ENCODE measurements around the gene PPIP5K1. TPM values are rescaled to one million over a fixed set of nuclear protein-coding genes. Genes with fewer than 3 reads are reported as not detected.
"Not testable (repeated sequence)": the region's sequence is repeated elsewhere in the genome, so short reads cannot be mapped to it uniquely, and the experiment has no call there.

Gene PPIP5K1
- 104 TPM for total RNA-seq

- DNase-seq (ENCODE audit: low spot score), result not testable (repeated sequence)
These were observed at the start of gene PPIP5K1 for GRCh38 chr15:43589778-43590466. PPIP5K1 (minus strand) TSS chr15:43590208; CDS start chr15:43584504, 5,704 bp downstream.

GRCh38 chr15:43638464-43639204 is 48.6 kb upstream of the PPIP5K1 start:
- not testable (repeated sequence) for DNase-seq (ENCODE audit: low spot score)

- not testable (repeated sequence) for DNase-seq (ENCODE audit: low spot score)
These were observed 36.9 kb upstream of the PPIP5K1 start for GRCh38 chr15:43626937-43627336.

- DNase-seq (ENCODE audit: low spot score), result no peak
These were observed 35.1 kb upstream of the PPIP5K1 start for GRCh38 chr15:43625106-43625505.

- not testable (repeated sequence) for DNase-seq (ENCODE audit: low spot score)
These were observed 32.2 kb upstream of the PPIP5K1 start for GRCh38 chr15:43622068-43622799.

- DNase-seq (ENCODE audit: low spot score), result not testable (repeated sequence)
These were observed 28.7 kb upstream of the PPIP5K1 start, which contains the start of gene STRC for GRCh38 chr15:43618700-43619099. STRC (minus strand) TSS chr15:43618800; CDS start chr15:43618722, 78 bp downstream.

GRCh38 chr15:43617750-43618149 is 27.7 kb upstream of the PPIP5K1 start:
- DNase-seq (ENCODE audit: low spot score), result not testable (repeated sequence)

GRCh38 chr15:43602233-43602632 is 12.2 kb upstream of the PPIP5K1 start:
- not testable (repeated sequence) for DNase-seq (ENCODE audit: low spot score)

- not testable (repeated sequence) for DNase-seq (ENCODE audit: low spot score)
These were observed 10.2 kb upstream of the PPIP5K1 start for GRCh38 chr15:43600200-43600599.

- not testable (repeated sequence) for DNase-seq (ENCODE audit: low spot score)
These were observed 9.1 kb upstream of the PPIP5K1 start for GRCh38 chr15:43599131-43599530.

- DNase-seq (ENCODE audit: low spot score), result not testable (repeated sequence)
These were observed 3.6 kb upstream of the PPIP5K1 start, which contains the start of gene CKMT1B for GRCh38 chr15:43593328-43594190. CKMT1B (plus strand) TSS chr15:43594027; CDS start chr15:43594219, 192 bp downstream.

- DNase-seq (ENCODE audit: low spot score), result not testable (repeated sequence)
These were observed 2.8 kb upstream of the PPIP5K1 start for GRCh38 chr15:43592841-43593240.

- not testable (repeated sequence) for DNase-seq (ENCODE audit: low spot score)
These were observed 15.4 kb downstream of the PPIP5K1 start for GRCh38 chr15:43574607-43575006.

- not testable (repeated sequence) for DNase-seq (ENCODE audit: low spot score)
These were observed 23.4 kb downstream of the PPIP5K1 start for GRCh38 chr15:43566615-43567014.

- not testable (repeated sequence) for DNase-seq (ENCODE audit: low spot score)
These were observed 26.2 kb downstream of the PPIP5K1 start for GRCh38 chr15:43563793-43564192.

- not testable (repeated sequence) for DNase-seq (ENCODE audit: low spot score)
These were observed 27.3 kb downstream of the PPIP5K1 start for GRCh38 chr15:43562753-43563152.

- no peak for DNase-seq (ENCODE audit: low spot score)
These were observed 37.0 kb downstream of the PPIP5K1 start for GRCh38 chr15:43552986-43553385.

GRCh38 chr15:43552256-43552655 is 37.8 kb downstream of the PPIP5K1 start:
- no peak for DNase-seq (ENCODE audit: low spot score)

GRCh38 chr15:43550527-43551363 is 39.3 kb downstream of the PPIP5K1 start:
- DNase-seq (ENCODE audit: low spot score), result no peak

GRCh38 chr15:43547539-43547938 is 42.5 kb downstream of the PPIP5K1 start:
- DNase-seq (ENCODE audit: low spot score), result no peak
